AG04449 (cell line): ENCODE measurements around the gene NLRP6.
A peak's percentile ranks its signal among the peaks of the same experiment; 100 is the strongest.
"Not testable (repeated sequence)": the region's sequence is repeated elsewhere in the genome, so short reads cannot be mapped to it uniquely, and the experiment has no call there.

Experiments used
- CTCF ChIA-PET: fragments of 350-600 bp; formaldehyde crosslinking; extraction: SDS; loops from one replicate; lab custom pipeline; 2021; ENCODE audit warnings: antibody characterized with exemption; lab: Yijun Ruan, JAX
- POLR2A ChIA-PET: fragments of 400-600, 350-600 bp; formaldehyde crosslinking; extraction: SDS; loops from one replicate; lab custom pipeline; 2020; ENCODE audit warnings: antibody characterized with exemption, inconsistent platforms; lab: Yijun Ruan, JAX
- DNase-seq: peaks from one replicate; pipeline ENCODE4 v3.0.0-alpha.2; 2010; ENCODE audit warnings: low read depth, low spot score
- H3K4me3 ChIP-seq: 2 replicates; pipeline ENCODE4 v1.5.1; 2011; ENCODE audit warnings: low read depth, mild to moderate bottlenecking, control low read depth, low read length
- CTCF ChIP-seq: IDR thresholded peaks from one replicate; pipeline ENCODE4 v1.5.1; 2011; ENCODE audit warnings: mild to moderate bottlenecking, moderate library complexity, low read length, control low read depth, inconsistent platforms; ENCODE audit not compliant: insufficient read depth; ENCODE audit errors: missing control alignments

NLRP6 gene

GRCh38 chr11:305844-306211 lies 27.6 kb downstream of the NLRP6 start:
- DNase-seq: no peak
- ChIA-PET POLR2A (interaction anchor here (0.6 kb wide), 1 partner anchor 91 kb away, joined by 3 read pairs; no protein-coding TSS in a partner anchor), CTCF (interaction anchor here (0.7 to 5.3 kb wide), 26 partner anchors 8 to 206 kb away, joined by 3 to 69 read pairs (median 6); partner anchors contain the start of genes B4GALNT4, IFITM1 and PGGHG)
- H3K4me3 ChIP-seq: no peak overlapping the region
- TF ChIP-seq CTCF: no peak

- no peak for DNase-seq
- no peak for TF ChIP-seq CTCF
- CTCF ChIA-PET: interaction anchor here (0.6 to 5.3 kb wide), 17 partner anchors 9 to 212 kb away, joined by 3 to 69 read pairs (median 6); partner anchors contain the start of genes B4GALNT4, IFITM1 and PGGHG
- no peak overlapping the region for H3K4me3 ChIP-seq
- POLR2A ChIA-PET: no interaction called here
Measured at GRCh38 chr11:306645-307371, 28.6 kb downstream of the NLRP6 start.

- ChIA-PET CTCF (interaction anchor here (1.4 to 5.3 kb wide), 8 partner anchors 8 to 211 kb away, joined by 4 to 69 read pairs (median 27); partner anchors contain the start of genes IFITM1 and PGGHG), POLR2A (interaction anchor here (0.7 kb wide), 1 partner anchor 9 kb away, joined by 3 read pairs; no protein-coding TSS in a partner anchor)
- peak within 1 kb of the TSS; percentile 78 for H3K4me3 ChIP-seq
- DNase-seq: not testable (repeated sequence)
Measured at GRCh38 chr11:307766-308708, 29.8 kb downstream of the NLRP6 start, which contains the start of gene IFITM2. Gene IFITM2 (plus strand): TSS chr11:307816. CDS start chr11:308193, 377 bp downstream.

- peak overlapping the region; percentile 67 for H3K4me3 ChIP-seq
- POLR2A ChIA-PET: interaction anchor here (0.7 kb wide), 1 partner anchor 44 kb away, joined by 3 read pairs; no protein-coding TSS in a partner anchor
- CTCF ChIA-PET: interaction anchor here (0.5 to 1.5 kb wide), 9 partner anchors 8 to 209 kb away, joined by 3 to 10 read pairs (median 3); no protein-coding TSS in a partner anchor
- DNase-seq: not testable (repeated sequence)
Measured at GRCh38 chr11:308740-309665, 30.8 kb downstream of the NLRP6 start.

- not testable (repeated sequence) for DNase-seq
- ChIA-PET CTCF (interaction anchor here (0.7 to 1.5 kb wide), 7 partner anchors 7 to 208 kb away, joined by 3 to 10 read pairs (median 3); no protein-coding TSS in a partner anchor), POLR2A (interaction anchor here (0.7 kb wide), 1 partner anchor 43 kb away, joined by 3 read pairs; no protein-coding TSS in a partner anchor)
- H3K4me3 ChIP-seq: peak overlapping the region; percentile 67
Measured at GRCh38 chr11:309979-310572, 31.9 kb downstream of the NLRP6 start.

- DNase-seq: not testable (repeated sequence)
- ChIA-PET POLR2A (interaction anchor here (1.9 kb wide), 1 partner anchor 44 kb away, joined by 4 read pairs; no protein-coding TSS in a partner anchor), CTCF (interaction anchor here (0.6 to 1.5 kb wide), 2 partner anchors 44 to 67 kb away, joined by 3 to 7 read pairs; no protein-coding TSS in a partner anchor)
- peak overlapping the region; percentile 45 for H3K4me3 ChIP-seq
Measured at GRCh38 chr11:311013-311748, 33.0 kb downstream of the NLRP6 start.
